ENCODE measurements around the gene IRX5.

IRX5 gene

GRCh38 chr16:54882556-54882955 is 48.1 kb upstream of the IRX5 start (continued):
- TF ChIP-seq TSHZ2 (CRISPR knock-in tag; IDR thresholded peaks at IDR 0.05) (no peak), GLIS3 (CRISPR knock-in tag; IDR thresholded peaks at IDR 0.05) (no peak), ESRRG (CRISPR knock-in tag; IDR thresholded peaks at IDR 0.05) (no peak)

- TF ChIP-seq ARNTL (CRISPR knock-in tag; IDR thresholded peaks at IDR 0.05; ENCODE audit: borderline replicate concordance, low read depth) = no peak
- no peak for TF ChIP-seq CSRNP3 (CRISPR knock-in tag; IDR thresholded peaks at IDR 0.05)
- no peak for TF ChIP-seq OSR1 (CRISPR knock-in tag; IDR thresholded peaks at IDR 0.05)
- TF ChIP-seq ZC3H10 (CRISPR knock-in tag; IDR thresholded peaks at IDR 0.05) = no peak
- no peak for TF ChIP-seq ZNF70 (CRISPR knock-in tag; IDR thresholded peaks at IDR 0.05)
- TF ChIP-seq PATZ1 (CRISPR knock-in tag; IDR thresholded peaks at IDR 0.05; ENCODE audit: borderline replicate concordance) = no peak
- no peak for ATAC-seq
Observed at GRCh38 chr16:54883358-54883757, 47.3 kb upstream of the IRX5 start.

- ATAC-seq = no peak
Observed at GRCh38 chr16:54886078-54886477, 44.6 kb upstream of the IRX5 start.

GRCh38 chr16:54890381-54890780 is 40.3 kb upstream of the IRX5 start:
- no peak for ATAC-seq
- TF ChIP-seq ZFP3 (CRISPR knock-in tag; IDR thresholded peaks at IDR 0.05) (no peak), TCF4 (CRISPR knock-in tag; IDR thresholded peaks at IDR 0.05; ENCODE audit: borderline replicate concordance) (no peak), TOX (CRISPR knock-in tag; IDR thresholded peaks at IDR 0.05; ENCODE audit: borderline replicate concordance) (no peak), RARB (CRISPR knock-in tag; IDR thresholded peaks at IDR 0.05) (no peak), OSR1 (CRISPR knock-in tag; IDR thresholded peaks at IDR 0.05) (no peak), CREB5 (CRISPR knock-in tag; IDR thresholded peaks at IDR 0.05; ENCODE audit: low read depth) (no peak), ZFP30 (CRISPR knock-in tag; IDR thresholded peaks at IDR 0.05) (no peak), CSDC2 (CRISPR knock-in tag; IDR thresholded peaks at IDR 0.05) (no peak), TSHZ2 (CRISPR knock-in tag; IDR thresholded peaks at IDR 0.05) (no peak), ZC3H10 (CRISPR knock-in tag; IDR thresholded peaks at IDR 0.05) (no peak), ISL1 (CRISPR knock-in tag; IDR thresholded peaks at IDR 0.05) (no peak), PPARA (CRISPR knock-in tag; IDR thresholded peaks at IDR 0.05; ENCODE audit: borderline replicate concordance) (no peak), POU6F1 (CRISPR knock-in tag; IDR thresholded peaks at IDR 0.05; ENCODE audit: borderline replicate concordance, low read depth) (no peak), PATZ1 (CRISPR knock-in tag; IDR thresholded peaks at IDR 0.05; ENCODE audit: borderline replicate concordance) (no peak), ESRRG (CRISPR knock-in tag; IDR thresholded peaks at IDR 0.05) (no peak), SNAI2 (CRISPR knock-in tag; IDR thresholded peaks at IDR 0.05) (no peak), ZNF565 (CRISPR knock-in tag; conservative IDR thresholded peaks at IDR 0.05; ENCODE audit: low read depth) (no peak), GLIS3 (CRISPR knock-in tag; IDR thresholded peaks at IDR 0.05) (no peak), ZNF8 (CRISPR knock-in tag; IDR thresholded peaks at IDR 0.05) (no peak), ZNF70 (CRISPR knock-in tag; IDR thresholded peaks at IDR 0.05) (no peak)

More at GRCh38 chr16:54886078-54886477, 44.6 kb upstream of the IRX5 start:
- TF ChIP-seq ZNF565 (CRISPR knock-in tag; conservative IDR thresholded peaks at IDR 0.05; ENCODE audit: low read depth) (no peak), ARNTL (CRISPR knock-in tag; IDR thresholded peaks at IDR 0.05; ENCODE audit: borderline replicate concordance, low read depth) (no peak)
